Loucy (cell line): Measurements from ENCODE around the gene RAB6A.

Experiments
- H2AFZ ChIP-seq: fragments of 200-600 bp; sonication (generic); 2 replicates; pipeline ENCODE4 v1.6.0; 2016; ENCODE audit warnings: antibody characterized with exemption, mild to moderate bottlenecking, low read length, moderate library complexity
- H3F3A ChIP-seq: fragments of 200-600 bp; 2 replicates; pipeline ENCODE4 v1.6.0; 2016; ENCODE audit warnings: antibody characterized with exemption, low read depth, mild to moderate bottlenecking
- H3K27me3 ChIP-seq: fragments of 200-600 bp; sonication (generic); 2 replicates; pipeline ENCODE4 v1.6.1; 2014; ENCODE audit warnings: low read length, mild to moderate bottlenecking; ENCODE audit not compliant: insufficient read depth, poor library complexity, severe bottlenecking
- H3K36me3 ChIP-seq: fragments of 200-600 bp; sonication (generic); 2 replicates; pipeline ENCODE4 v1.6.1; 2016; ENCODE audit warnings: low read length; ENCODE audit not compliant: insufficient read depth
- H3K4me1 ChIP-seq: fragments of 200-600 bp; sonication (generic); 2 replicates; pipeline ENCODE4 v1.5.1; 2014; ENCODE audit warnings: low read length, mild to moderate bottlenecking; ENCODE audit not compliant: insufficient read depth, poor library complexity, severe bottlenecking
- H3K4me2 ChIP-seq: fragments of 200-600 bp; sonication (generic); 2 replicates; pipeline ENCODE4 v1.6.0; 2014; ENCODE audit warnings: antibody characterized with exemption, low read length, low read depth, mild to moderate bottlenecking; ENCODE audit not compliant: poor library complexity, severe bottlenecking
- H3K4me3 ChIP-seq: fragments of 200-600 bp; sonication (generic); 2 replicates; pipeline ENCODE4 v1.5.1; 2014; ENCODE audit warnings: low read length, mild to moderate bottlenecking, mixed read lengths; ENCODE audit not compliant: poor library complexity, severe bottlenecking
- H3K79me2 ChIP-seq: fragments of 200-600 bp; sonication (generic); 2 replicates; pipeline ENCODE4 v1.6.1; 2014; ENCODE audit warnings: low read length; ENCODE audit not compliant: insufficient read depth
- H3K9ac ChIP-seq: fragments of 200-600 bp; sonication (generic); 2 replicates; pipeline ENCODE4 v1.6.0; 2014; ENCODE audit warnings: mild to moderate bottlenecking, low read depth, low read length, moderate library complexity; ENCODE audit not compliant: poor library complexity, severe bottlenecking
- H3K9me2 ChIP-seq: fragments of 200-600 bp; sonication (generic); replicated peaks from 2 replicates; pipeline ENCODE4 v1.6.1; 2016; ENCODE audit warnings: low read depth, low read length, mixed read lengths
- H3K9me3 ChIP-seq: fragments of 200-600 bp; sonication (generic); 2 replicates; pipeline ENCODE4 v1.6.1; 2014; ENCODE audit warnings: mild to moderate bottlenecking, antibody characterized with exemption, low read length, low read depth; ENCODE audit not compliant: insufficient read depth
- H4K20me1 ChIP-seq: fragments of 200-600 bp; sonication (generic); 2 replicates; pipeline ENCODE4 v1.6.0; 2014; ENCODE audit warnings: antibody characterized with exemption, low read length, mild to moderate bottlenecking; ENCODE audit not compliant: insufficient read depth, poor library complexity, severe bottlenecking
- CTCF ChIP-seq: fragments of 200-600 bp; sonication (generic); conservative IDR thresholded peaks from 2 replicates; pipeline ENCODE4 v1.5.1; 2014; ENCODE audit warnings: mild to moderate bottlenecking, antibody characterized with exemption, low read length
- EZH2phosphoT487 ChIP-seq: fragments of 200-600 bp; IDR thresholded peaks from 2 replicates; pipeline ENCODE4 v1.6.1; 2018; ENCODE audit warnings: antibody characterized with exemption, mild to moderate bottlenecking, moderate library complexity, borderline replicate concordance

The RAB6A gene

GRCh38 chr11:73651661-73652045 is 109.2 kb downstream of the RAB6A start:
- no peaks in the 10 kb centered on the region for H4K20me1 ChIP-seq
- H3K79me2 ChIP-seq = no peaks in the 10 kb centered on the region
- H3K36me3 ChIP-seq = no peaks in the 10 kb centered on the region
- no peaks in the 10 kb centered on the region for H3F3A ChIP-seq
- H2AFZ ChIP-seq = no peak overlapping the region
- TF ChIP-seq EZH2phosphoT487 (no peak), CTCF (no peak)
- H3K9me3 ChIP-seq = no peaks in the 10 kb centered on the region
- no peaks in the 10 kb centered on the region for H3K4me1 ChIP-seq
- H3K4me3 ChIP-seq = no peak overlapping the region
- no peak overlapping the region for H3K4me2 ChIP-seq
- H3K9me2 ChIP-seq = no peaks in the 10 kb centered on the region
- H3K27me3 ChIP-seq = no peaks in the 10 kb centered on the region
- no peak overlapping the region for H3K9ac ChIP-seq

- no peaks in the 10 kb centered on the region for H3K79me2 ChIP-seq
- TF ChIP-seq EZH2phosphoT487 (no peak), CTCF (no peak)
- H3K4me2 ChIP-seq = no peak overlapping the region
- H3K36me3 ChIP-seq = no peaks in the 10 kb centered on the region
- no peaks in the 10 kb centered on the region for H3K4me1 ChIP-seq
- H2AFZ ChIP-seq = no peak overlapping the region
- no peak overlapping the region for H3K4me3 ChIP-seq
- H3K27me3 ChIP-seq = no peaks in the 10 kb centered on the region
- no peaks in the 10 kb centered on the region for H4K20me1 ChIP-seq
- no peaks in the 10 kb centered on the region for H3K9me3 ChIP-seq
- H3K9ac ChIP-seq = no peak overlapping the region
- no peaks in the 10 kb centered on the region for H3F3A ChIP-seq
- H3K9me2 ChIP-seq = no peaks in the 10 kb centered on the region
These were observed 109.6 kb downstream of the RAB6A start for GRCh38 chr11:73651252-73651651.

- Histone ChIP-seq H3K27me3 (no peaks in the 10 kb centered on the region), H3K36me3 (no peaks in the 10 kb centered on the region), H2AFZ (no peak overlapping the region), H3F3A (no peaks in the 10 kb centered on the region), H3K4me1 (no peaks in the 10 kb centered on the region), H3K4me3 (no peak overlapping the region), H3K9me2 (no peaks in the 10 kb centered on the region), H3K79me2 (no peaks in the 10 kb centered on the region), H3K9ac (no peak overlapping the region), H4K20me1 (no peaks in the 10 kb centered on the region), H3K9me3 (no peaks in the 10 kb centered on the region), H3K4me2 (no peak overlapping the region)
- TF ChIP-seq CTCF (no peak), EZH2phosphoT487 (no peak)
These were observed 110.5 kb downstream of the RAB6A start for GRCh38 chr11:73650400-73650799.
